Measurements from ENCODE around the gene MLF2.
"Not testable (repeated sequence)": the region's sequence is repeated elsewhere in the genome, so short reads cannot be mapped to it uniquely, and the experiment has no call there.

Gene MLF2

DNA sequence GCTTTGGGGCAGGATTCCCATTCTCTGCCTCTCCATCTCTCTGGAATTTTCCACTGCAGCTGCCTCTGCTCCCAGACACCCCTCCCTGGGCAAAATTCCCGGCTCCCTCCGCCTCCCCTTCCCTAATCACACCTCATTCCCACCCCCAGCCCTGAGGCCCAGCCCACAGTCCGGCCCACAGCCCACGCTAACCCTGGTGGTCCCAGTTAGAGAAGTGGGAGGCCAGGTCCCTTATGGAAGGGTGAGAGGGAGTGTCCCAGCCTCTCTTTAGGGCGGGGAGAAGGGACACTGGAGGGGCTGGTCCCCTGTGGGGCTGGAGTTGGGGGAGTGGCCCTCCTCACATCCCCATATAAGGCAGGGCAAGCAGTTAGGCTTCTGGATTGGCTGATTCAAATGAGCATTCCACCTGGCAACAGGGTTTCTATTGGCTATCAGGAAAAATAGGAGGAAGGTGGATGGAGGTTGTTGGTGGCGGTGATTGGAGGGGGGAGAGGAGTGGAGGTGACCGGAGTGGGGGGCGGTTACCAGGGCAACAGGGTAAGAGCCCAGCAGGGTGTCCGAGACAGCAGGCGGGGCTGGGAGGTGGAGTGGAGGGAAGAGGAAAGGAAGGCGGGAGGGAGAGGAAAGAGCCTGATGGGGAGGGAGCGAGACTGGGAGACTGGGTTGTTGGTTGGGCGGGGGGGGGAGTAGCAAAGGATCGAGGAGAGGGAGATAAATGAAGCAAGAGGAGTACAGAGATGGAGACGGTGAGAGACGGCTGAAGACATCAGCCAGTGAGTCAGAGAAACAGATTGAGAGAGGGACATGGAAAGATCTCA, 11.3 kb upstream of the MLF2 start:
- DNase-seq = peak; percentile 80 to 85

DNA sequence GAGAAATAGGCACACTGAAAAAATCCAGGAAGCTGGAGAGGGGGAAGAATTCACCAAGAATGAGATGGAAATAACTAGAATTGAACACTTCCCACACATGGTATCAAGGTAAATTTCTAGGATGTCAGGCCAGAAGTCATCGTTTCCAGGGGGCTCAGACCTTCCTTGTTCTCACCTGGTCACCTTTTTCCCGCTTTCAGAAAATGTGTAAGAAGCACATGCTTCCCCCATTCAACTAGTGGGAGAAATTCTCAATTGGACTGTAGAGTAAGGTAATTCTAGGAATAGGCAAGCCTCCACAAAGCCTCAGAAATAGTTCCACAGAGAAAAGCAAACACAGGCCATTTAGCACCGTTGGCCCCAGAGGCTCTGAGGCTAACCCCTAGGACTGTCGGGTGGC, 10.4 kb upstream of the MLF2 start:
- DNase-seq = no peak

DNA sequence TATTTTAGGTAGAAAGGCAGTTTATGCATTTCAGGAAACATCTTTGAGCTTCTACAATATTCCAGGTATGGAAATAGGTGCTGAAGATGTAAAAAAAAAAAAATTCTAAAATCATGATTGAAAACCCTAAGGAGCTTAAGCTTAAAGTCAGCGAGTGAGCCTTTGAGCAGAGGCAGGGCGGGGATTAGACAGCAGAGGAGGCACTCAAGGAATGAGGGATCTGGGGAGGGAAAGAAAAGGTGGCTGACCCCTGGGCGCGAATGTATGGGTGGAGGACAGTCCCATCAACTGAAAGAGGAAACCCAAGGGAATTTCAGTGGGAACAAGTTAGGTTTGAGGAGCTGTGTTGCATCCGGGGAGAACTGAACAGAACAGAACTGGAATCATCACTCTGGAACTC, 6.8 kb upstream of the MLF2 start:
- DNase-seq = no peak

DNA sequence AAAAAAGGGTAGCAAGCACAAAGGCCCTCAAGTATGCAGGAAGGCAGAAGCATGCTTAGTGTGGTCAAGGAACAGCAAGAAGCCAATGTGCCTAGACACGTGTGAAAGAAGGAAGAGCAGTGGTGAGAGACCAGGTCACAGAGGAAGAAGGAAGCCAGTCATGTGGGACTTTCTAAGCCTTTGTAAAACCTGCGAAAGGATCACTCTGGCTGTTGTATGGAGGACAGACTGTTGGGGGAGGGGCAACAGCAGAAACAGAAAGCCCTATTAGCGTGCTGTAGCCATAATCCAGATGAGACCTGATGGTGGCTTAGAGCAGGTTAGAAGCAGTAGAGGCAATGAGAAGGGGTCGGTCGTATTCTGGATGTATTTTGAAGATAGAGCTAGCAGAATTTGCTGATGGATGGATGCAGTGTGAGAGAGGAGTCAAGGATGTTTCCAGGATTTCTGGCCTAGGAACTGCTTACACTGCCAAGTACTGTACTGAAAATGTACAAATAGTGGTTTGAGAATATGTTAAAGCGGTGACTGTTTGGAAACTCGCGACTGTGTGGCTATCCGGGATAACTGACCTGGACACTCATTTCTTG, 5.7 kb upstream of the MLF2 start:
- no peak for DNase-seq

DNA sequence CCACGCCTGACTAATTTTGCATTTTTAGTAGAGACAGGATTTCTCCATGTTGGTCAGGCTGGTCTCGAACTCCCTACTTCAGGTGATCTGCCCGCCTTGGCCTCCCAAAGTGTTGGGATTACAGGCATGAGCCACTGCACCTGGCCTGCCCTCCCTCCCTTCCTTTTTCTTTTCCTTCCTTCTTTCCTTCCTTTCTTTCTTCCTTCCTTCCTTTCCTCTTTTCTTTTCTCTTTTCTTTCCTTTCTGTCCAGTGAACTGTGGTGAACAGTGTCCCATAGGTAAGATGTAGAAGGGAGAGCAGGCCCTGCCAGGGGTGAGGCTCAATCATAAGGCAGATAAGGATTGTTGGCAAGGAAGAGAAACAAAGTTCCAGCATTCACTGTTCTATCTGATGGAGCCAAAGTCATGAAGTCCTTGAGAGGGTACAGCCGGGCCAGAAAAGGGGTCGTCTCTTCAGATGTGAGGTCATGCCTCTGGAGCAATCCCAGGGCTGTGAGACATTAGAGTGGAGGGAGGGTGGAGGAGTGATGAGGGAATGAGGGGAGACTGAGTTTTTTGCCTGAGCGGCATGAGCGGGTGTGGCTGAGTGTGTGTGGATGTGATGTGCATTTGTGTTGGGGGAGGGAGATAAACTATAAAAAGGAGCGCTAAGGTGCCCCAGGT, 4.2 kb upstream of the MLF2 start:
- DNase-seq = no peak

DNA sequence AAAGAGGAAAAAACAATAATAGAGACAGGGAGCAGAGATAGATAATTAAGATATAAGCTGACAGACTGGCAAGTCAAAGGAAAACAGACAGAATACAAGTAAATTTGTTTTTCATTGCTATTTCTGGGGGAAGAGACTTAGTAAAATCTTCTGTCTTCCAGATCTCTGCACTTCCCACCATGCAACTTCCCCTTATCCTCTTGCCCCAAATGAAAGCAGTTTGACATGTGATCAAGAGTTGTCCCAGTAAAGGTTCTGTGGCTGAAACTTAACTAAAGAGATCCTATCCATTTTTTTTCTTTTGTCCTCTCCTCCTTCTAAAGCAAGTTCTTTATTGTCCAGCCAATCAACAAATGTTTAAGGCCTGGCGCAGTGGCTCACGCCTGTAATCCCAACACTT, 1.5 kb upstream of the MLF2 start:
- DNase-seq = peak; percentile 51 to 55

DNA sequence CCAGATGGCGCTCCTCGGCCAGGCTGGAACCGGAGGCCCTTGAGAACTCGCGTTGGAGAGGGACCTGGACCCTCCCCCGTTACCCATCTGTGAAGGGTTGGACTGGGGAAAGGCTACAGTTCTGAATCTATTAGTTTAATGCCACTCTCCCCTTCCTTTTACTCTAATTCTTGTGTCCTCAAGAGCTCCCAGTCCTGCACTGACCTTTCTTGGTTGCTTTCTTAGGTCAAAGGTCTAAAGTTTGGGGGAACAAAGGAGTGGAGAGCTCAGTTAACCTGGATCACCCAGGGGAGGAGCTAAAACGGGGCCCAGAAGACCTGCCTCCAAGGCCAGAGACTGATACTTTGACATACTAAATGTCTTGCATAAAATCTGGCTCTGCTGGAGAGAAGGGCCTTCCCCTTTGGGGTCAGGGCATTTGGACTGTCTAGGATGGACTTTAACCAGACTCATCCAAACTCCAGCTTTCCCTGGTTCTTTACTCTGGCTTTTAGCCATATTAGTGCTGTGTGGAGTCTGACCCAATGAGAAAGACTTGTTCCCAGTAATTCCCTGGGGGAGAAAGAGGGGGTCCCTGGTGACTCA, 923 bp upstream of the MLF2 start:
- DNase-seq = peak in 1 of 2 donors; percentile 23

DNA sequence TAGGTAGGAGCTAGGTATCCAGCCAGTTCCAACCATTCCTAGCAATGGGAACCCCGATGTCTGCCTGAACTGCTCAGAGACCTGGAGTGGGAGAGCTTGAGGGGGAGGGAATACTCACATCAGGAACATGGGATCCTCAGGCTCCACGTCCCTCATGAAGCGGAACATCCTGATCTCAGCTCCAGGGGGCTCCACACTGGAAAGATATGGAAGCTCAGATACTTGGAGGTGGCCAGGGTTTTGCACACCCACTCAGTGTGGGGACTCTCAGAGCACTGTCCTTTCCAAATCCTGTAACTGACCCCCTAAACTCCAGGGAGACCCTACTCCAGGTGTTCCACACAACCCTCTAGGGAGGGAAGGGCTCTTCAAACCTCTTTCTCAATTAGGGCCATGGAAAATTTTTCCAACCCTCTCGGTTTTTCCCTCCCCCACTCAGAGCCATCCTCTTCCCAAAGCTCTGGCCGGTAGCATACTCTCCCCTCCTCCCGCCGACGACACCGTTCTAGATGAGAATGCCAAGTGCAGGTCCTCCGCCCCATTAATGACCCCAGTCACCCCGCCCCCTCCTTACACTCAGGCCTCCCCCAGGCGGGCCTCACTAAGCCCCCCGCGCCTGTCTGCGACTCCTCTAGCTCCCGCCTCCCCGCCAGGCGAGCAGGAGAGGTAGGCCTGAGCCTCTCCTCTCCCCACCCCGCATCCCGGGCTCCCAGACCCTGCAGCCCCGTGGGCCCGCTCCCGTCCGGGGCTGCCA, 597 bp downstream of the MLF2 start:
- no peak for DNase-seq

DNA sequence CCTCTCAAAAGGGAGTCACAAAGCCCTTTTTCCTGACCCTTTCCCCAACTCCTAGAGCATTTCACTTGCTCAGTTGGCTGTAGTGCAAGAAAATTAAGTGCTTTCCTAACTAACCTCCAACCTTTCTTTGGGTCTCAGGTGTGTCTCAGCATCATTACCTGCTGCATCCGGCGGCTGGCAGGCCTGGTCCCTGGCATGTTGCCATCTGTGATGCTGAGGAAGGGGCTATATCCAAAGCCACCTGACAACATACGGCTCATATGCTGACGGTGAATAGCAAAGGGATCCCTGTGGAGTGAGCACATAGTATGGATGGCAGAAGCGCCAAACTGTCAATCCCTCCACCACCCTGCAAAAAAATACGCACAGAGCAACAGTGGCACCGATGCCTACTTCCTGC, 1.2 kb downstream of the MLF2 start:
- no peak for DNase-seq

DNA sequence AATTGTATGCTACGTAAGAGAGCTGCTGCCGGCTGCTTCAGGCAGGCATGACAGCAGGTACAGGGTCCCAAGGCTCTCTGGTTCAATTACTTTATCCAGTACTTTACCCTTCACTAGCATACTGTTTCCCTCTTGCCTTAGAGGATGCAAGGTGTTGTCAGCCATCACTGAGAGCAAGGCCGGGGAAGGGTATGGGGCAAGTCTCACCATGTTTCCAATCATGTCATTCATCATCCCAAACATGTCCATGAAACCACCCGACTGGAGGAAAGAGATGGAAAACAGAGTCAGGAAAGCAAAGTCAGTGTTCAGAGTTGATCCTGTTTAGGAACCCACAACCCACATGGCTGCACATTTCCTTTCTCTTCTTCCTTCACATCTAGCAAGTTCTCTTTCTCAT, 2.4 kb downstream of the MLF2 start:
- no peak for DNase-seq

DNA sequence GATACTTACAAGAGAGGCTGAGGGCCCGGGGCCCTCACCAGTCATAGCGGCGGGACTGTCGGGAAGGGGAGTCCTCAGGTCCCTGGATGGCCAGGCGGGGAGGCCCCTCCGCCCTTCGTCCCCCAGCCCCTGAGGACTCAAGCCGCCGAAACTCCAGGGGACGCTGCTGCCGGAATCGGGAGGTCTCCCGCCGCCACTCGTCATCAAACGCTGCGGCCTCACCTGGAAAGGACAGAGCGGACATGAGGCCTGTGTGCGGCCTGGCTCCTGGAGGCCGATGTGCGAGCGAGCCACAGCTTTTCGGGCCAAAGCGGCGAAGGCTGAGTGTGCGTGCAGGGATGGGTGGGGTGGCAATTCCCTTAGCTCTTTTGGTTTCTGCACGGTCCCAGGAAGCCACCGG, 4.2 kb downstream of the MLF2 start:
- no peak for DNase-seq

DNA sequence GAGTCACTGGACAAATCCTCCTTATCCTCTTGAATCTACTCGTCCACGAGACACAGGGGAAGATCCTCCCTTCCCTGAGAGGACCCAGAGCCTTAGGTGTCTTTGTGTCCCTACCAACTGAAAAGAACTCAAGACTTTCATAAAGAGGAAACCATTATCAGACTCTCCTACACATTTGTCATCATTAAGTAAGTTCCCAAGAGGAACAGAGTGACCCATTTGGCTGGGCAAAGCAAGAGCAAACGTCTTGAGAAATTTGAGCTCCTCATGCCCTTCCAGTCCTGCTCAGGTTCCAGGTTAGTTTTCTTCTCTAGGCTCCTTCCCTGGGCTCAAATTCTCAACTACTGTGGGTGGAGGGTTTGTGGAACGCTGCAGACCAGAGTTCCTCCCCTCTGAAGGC, 5.7 kb downstream of the MLF2 start:
- peak; percentile 51 to 80 for DNase-seq

DNA sequence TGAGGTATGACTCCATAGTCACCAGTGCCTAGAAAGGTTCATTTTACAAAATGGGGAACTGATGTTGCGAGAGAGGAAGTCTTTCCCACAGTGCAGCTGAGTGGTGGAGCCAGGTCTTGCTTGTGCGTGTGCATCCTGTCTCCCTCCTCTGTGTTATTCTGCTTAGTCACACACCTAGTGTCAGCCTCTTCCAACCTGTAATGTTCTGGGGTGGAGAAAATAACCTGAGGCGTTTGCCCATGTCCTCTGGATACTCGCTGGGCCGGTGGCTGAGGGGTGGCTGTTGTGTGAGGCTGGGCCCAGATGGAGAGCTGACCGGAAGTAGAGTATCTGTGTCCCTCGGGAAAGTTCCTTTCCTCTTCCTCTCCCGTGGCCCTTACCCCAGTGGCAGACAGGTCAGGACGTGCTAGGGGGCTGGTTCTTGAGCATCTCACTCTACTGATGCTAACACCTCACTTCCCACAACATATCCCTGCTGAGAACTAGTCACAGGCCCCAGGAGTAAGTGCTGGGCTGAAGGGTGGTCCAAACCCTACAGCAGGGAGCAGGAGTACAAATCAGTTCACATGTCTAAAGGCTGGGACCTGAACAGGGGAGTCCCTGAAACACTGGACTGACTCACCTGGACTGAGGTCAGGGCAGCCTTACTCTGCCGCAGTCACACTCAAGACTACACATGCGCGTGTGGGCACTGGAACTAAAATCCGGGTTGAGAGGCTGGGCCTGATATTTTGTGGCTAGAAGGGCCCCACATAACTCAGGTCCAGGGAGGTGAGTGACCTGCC, 7.0 kb downstream of the MLF2 start:
- peak; percentile 77 to 93 for DNase-seq

DNA sequence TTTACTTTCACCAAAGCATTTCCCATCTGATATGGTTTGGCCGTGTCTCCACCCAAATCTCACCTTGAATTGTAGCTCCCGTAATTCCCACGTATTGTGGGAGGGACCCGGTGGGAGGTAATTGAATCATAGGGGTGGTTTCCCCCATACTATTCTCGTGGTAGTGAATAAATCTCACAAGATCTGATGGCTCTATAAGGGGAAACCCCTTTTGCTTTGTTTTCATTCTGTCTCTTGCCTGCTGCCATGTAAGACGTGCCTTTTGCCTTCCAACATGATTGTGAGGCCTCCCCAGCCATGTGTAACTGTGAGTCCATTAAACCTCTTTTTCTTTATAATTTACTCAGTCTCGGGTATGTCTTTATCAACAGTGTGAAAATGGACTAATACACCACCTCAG, 9.6 kb downstream of the MLF2 start:
- peak; percentile 48 to 84 for DNase-seq

DNA sequence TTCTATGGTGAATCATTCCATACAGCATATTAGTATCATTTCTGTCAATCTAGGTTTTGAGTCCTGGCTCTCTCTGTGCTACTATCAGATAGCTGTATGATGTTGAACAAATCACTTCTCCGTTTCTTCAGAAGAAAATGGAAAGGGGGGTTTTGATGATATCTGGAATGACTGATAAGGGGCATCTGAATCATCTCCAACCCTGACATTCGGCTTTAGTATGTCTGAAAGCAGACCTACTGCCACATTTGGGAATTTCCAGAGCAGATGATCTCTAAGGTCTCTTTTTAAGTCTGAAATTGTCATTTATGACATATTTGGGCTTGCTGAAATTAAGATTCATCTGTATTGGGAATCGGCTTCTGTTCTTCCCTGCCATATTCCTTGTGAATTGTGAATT, 10.1 kb downstream of the MLF2 start:
- peak; percentile 62 to 76 for DNase-seq

DNA sequence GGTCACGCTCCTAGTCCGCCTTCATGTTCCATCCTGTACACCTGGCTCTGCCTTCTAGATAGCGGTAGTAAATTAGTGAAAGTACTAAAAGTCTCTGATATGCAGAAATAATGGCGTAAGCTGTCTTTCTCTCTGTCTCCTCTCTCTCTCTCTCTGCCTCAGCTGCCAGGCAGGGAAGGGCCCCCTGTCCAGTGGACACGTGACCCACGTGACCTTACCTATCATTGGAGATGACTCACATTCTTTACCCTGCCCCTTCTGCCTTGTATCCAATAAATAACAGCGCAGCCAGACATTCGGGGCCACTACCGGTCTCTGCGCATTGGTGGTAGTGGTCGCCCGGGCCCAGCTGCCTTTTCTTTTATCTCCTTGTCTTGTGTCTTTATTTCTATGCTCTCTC, 10.9 kb downstream of the MLF2 start:
- DNase-seq = not testable (repeated sequence)

DNA sequence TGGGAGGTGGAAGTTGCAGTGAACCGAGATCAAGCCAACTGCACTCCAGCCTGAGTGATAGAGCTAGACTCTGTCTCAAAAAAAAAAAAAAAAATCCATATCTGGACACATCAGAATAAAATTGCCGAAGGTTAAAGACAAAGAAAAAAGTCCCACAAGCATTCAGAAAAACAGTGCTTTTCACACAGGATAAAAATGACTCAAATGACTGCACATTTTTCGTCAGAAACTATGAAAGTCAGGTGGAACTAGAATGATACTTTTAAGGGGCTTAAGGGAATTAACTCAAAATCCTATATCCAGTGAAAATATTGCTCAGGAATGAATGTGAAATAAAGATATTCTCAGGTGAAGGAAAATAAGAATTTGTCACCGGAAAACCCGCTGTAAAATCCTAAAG, 16.2 kb downstream of the MLF2 start:
- DNase-seq = no peak

DNA sequence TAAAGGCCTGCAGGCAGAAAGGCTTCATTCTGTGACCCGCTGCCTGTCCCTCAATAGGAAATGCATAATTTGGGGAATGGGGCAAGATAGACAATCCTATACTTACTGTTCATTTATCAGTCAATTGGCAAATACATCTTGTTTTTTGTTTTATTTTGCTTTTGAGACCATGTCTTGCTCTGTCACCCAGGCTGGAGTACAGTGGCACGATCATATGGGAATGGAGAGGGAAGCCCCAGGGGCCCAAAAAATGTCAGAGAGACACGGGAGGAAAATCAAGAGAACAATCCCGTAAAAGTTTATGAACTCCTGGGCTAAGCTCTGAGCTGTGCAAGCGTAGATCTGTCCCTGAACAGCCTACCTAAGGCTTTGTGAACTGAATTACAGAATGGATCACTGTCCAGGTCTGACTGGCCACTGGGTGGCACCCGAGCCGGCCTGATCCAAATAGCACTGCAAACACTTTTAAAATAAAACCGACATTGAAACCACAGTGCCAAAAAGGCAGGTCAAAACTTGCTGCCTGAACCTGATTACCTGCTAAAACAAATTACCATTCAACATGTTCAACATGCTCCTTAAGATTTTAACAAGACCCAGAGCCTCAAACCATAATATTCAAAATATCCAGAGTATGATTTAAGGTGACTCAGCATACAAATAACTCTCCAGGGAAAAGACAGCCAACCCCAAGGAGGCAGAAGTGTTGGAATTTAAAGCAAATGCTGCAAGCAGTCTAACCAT, 17.3 kb downstream of the MLF2 start:
- peak; percentile 38 to 58 for DNase-seq

DNA sequence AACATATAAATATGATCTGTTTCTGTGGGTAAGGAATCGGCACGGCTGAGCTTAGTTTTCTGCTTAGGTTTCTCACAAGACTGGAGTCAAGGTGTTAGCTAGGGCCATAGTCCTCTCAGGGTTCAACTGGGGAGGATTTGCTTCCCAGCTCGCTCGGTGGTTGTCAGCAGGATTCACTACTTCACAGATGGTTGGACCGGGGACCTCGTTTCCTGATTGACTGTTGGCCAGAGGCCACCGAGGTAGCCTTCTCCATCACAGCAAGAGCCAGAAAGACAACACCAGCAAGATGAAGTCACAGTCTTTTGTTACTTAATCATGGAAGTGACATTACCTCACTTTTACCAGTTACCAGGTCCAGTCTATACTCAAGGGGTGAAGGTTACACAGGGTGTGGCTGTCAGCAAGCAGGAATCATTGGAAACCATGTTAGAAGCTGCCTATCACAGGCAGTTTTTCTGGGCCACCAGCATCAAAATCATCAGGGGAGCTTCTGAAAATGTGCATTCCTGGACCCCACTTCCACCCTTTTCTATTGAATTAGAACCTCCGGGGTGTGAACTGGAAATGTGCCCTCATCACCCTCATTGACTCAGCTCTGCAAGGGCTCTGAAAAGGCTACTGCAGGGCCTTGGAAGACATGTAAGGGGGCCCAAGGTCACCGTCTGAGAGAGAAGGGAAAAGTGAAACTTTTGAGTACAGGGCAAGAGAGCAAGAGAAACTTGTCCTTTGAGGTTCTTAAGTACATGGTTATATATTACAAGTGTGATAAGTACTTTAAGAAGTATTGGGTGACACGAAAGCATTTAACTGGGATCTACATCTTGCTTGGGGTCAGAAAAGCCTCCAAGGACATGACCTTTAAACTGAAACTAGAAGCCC, 18.2 kb downstream of the MLF2 start:
- DNase-seq = no peak

DNA sequence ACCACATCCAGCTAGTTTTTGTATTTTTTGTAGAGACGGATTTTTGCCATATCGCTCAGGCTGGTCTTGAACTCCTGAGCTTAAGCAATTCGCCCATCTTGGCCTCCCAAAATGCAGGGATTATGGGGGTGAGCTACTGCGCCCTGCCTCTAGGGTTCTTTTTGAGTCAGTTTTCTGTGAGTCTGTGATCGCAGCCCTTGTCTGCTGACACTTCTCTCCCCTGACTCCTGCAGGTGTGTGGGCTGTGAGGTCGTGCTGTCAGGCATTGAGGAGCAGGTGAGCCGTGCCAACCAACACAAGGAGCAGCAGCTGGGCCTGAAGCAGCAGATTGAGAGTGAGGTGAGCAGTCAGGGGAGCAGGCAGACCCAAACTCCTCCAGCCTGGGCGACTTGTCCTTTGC, 22.8 kb downstream of the MLF2 start:
- no peak for DNase-seq
